Naive B cell (primary cell): ENCODE results near the gene MDFI. TPM values are rescaled to one million over a fixed set of nuclear protein-coding genes. Genes with fewer than 3 reads are reported as not detected.

Source experiments
- ATAC-seq, 2 donors: fragments of 150-1000 bp; cut with Tn5 transposase; 2 replicates each; pipeline ENCODE4 v1.10.0; 2021; ENCODE audit warnings: low read depth in 2 of 2, mild to moderate bottlenecking in 2 of 2, moderate library complexity in 2 of 2
- DNase-seq: peaks from one replicate; pipeline ENCODE4 v3.0.0; 2022
- H3K27ac Mint-ChIP-seq, 6 donors: one replicate each; pipeline ENCODE4 v1.8.0; 2020 to 2022; ENCODE audit warnings: mild to moderate bottlenecking in 6 of 6, mixed read lengths in 6 of 6, moderate library complexity in 5 of 6, inconsistent platforms in 2 of 6
- H3K27me3 Mint-ChIP-seq, 3 donors: one replicate each; pipeline ENCODE4 v1.8.0; 2021 to 2022; ENCODE audit warnings: mixed read lengths in 3 of 3, mild to moderate bottlenecking in 1 of 3
- H3K36me3 Mint-ChIP-seq, 2 donors: one replicate each; pipeline ENCODE4 v1.8.0; 2020 to 2022; ENCODE audit warnings: mixed read lengths in 2 of 2, inconsistent platforms in 1 of 2, mild to moderate bottlenecking in 1 of 2
- H3K4me1 Mint-ChIP-seq, 3 donors: one replicate each; pipeline ENCODE4 v1.8.0; 2020 to 2022; ENCODE audit warnings: mixed read lengths in 3 of 3, inconsistent platforms in 1 of 3, mild to moderate bottlenecking in 1 of 3, moderate library complexity in 1 of 3
- H3K4me3 Mint-ChIP-seq, 8 donors: one replicate each; pipeline ENCODE4 v1.8.0; 2020 to 2022; ENCODE audit warnings: mild to moderate bottlenecking in 8 of 8, mixed read lengths in 8 of 8, moderate library complexity in 8 of 8, inconsistent platforms in 2 of 8
- H3K9me3 Mint-ChIP-seq, 7 donors: one replicate each; pipeline ENCODE4 v1.8.0; 2020 to 2022; ENCODE audit warnings: mixed read lengths in 7 of 7, mild to moderate bottlenecking in 5 of 7, inconsistent platforms in 2 of 7, moderate library complexity in 1 of 7
- polyA plus RNA-seq, 6 donors: library from polyadenylated mRNA; unstranded; fragments of 300-500 nt; fragmentation: Illumina TruSeq; gene quantifications; one replicate each; pipeline ENCODE4 v1.2.3, GENCODE V29; 2021; ENCODE audit warnings: low read depth in 6 of 6

The MDFI gene
- polyA plus RNA-seq, 6 donors from 2014 or later: not detected

GRCh38 chr6:41629128-41629527 lies 9.1 kb upstream of the MDFI start:
- ATAC-seq (no peak), DNase-seq (no peak)
- H3K27me3 Mint-ChIP-seq: peaks cover 21 to 50% (median 29%) of the 10 kb centered on the region in 3 donors
- no peaks in the 10 kb centered on the region for H3K36me3 Mint-ChIP-seq
- no peak overlapping the region for H3K4me3 Mint-ChIP-seq
- H3K27ac Mint-ChIP-seq: no peak overlapping the region
- peaks cover 0 to 10% (median 9%) of the 10 kb centered on the region in 3 donors for H3K4me1 Mint-ChIP-seq
- H3K9me3 Mint-ChIP-seq: no peaks in the 10 kb centered on the region

DNA sequence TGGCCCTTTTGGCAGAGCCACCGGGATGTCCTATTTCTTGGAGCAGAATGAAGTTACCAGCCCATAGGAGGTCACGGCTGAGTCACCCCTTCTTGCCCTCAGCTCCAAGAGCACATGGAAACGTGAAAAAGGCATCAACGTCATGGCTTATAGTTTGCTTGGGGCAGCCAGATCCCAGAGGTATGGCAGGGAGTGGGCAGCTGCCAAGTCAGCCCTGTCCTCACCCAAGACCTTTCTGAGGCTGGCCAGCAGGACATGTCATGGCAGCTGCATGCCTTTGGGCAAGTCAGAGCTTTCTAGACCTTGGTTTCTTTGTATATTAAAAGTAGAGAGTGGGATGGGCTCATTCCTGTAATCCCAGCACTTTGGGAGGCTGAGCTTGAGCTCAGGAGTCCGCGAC lies 8.2 kb upstream of the MDFI start:
- no peaks in the 10 kb centered on the region for H3K9me3 Mint-ChIP-seq

DNA sequence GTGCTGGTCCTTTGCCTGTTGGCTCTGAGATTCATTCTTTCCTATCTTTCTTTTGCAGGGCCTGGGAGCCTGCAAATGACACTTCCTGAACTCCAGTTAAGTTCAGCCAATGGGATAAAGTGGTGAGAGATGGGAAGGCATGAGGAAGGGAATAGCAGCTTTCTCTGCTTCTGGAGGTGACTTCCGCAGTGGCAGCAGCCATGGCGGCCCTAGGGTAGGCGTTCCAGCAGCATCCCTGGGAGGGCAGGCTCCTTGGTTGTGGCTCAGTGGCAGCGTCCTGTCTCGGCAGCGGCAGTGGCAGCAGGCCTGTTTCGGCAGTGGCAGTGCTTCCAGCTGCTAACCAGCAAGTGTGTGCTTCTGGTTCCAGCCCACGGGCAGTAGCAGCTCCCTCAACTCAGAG lies 7.3 kb upstream of the MDFI start:
- Mint-ChIP-seq H3K9me3 (no peaks in the 10 kb centered on the region), H3K36me3 (no peaks in the 10 kb centered on the region), H3K27ac (no peak overlapping the region), H3K4me3 (no peak overlapping the region), H3K27me3 (peaks cover 38 to 61% (median 44%) of the 10 kb centered on the region in 3 donors), H3K4me1 (no peaks in the 10 kb centered on the region)
- no peak for ATAC-seq
- DNase-seq: no peak

More for the DNA sequence above, 8.2 kb upstream of the MDFI start:
- no peak for ATAC-seq
- Mint-ChIP-seq H3K4me3 (no peak overlapping the region), H3K4me1 (peaks cover 0 to 8% (median 7%) of the 10 kb centered on the region in 3 donors), H3K27ac (no peak overlapping the region), H3K27me3 (peaks cover 31 to 58% (median 38%) of the 10 kb centered on the region in 3 donors), H3K36me3 (no peaks in the 10 kb centered on the region)
- DNase-seq: no peak

DNA sequence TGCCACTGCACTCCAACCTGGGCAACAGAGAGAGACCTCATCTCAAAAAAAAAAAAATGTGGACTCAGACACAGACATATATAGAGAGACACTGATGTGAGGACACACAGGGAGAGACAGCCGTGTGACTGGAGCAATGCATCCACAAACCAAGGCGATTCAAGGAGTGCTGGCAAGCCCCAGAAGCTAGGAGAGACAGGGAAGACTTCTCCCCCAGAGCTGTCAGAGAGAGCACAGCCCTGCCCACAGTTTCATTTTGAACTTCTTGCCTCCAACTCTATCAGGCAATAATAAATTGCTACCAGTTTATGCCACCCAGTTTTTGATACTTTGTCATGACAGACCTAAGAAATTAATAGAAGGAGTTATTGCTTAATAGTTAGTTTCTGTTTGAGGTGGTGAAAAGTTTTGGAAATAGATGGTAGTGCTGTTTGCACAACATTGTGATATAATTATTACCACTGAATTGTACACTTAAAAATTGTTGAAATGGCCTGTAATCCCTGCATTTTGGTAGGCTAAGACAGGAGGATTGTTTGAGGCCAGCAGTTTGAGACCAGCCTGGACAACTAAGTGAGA lies 5.1 kb upstream of the MDFI start:
- H3K27me3 Mint-ChIP-seq: peaks cover 45 to 72% (median 51%) of the 10 kb centered on the region in 3 donors
- DNase-seq (no peak), ATAC-seq (no peak)
- H3K27ac Mint-ChIP-seq: no peak overlapping the region
- no peaks in the 10 kb centered on the region for H3K36me3 Mint-ChIP-seq
- peaks cover under 1 to 11% (median 6%) of the 10 kb centered on the region in 3 donors for H3K4me1 Mint-ChIP-seq
- H3K4me3 Mint-ChIP-seq: no peak overlapping the region
- no peaks in the 10 kb centered on the region for H3K9me3 Mint-ChIP-seq

DNA sequence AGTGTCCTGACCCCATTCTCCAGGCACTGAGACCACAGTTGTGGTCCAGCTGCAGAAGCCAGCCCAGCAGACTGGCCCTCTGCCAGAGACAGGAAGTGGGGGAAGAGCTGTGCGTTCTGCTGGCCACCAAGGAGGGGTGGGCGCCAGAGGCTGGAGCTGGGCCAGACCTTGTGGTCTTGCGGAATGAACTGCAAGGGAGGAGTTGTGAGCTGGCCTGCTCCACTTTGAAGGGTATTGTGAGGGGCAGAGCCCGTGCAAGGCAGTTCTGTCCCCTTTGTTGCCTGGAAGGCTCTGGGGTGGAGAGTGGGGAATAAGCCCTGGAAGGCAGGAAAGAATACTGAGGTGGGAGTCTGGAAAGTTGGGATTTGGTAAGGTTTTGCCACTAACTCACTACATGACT lies 3.6 kb upstream of the MDFI start:
- H3K4me3 Mint-ChIP-seq: peak overlapping the region in 1 of 8 donors; percentile 34
- H3K9me3 Mint-ChIP-seq: no peaks in the 10 kb centered on the region
- peaks cover 50 to 80% (median 60%) of the 10 kb centered on the region in 3 donors for H3K27me3 Mint-ChIP-seq
- H3K27ac Mint-ChIP-seq: peak overlapping the region in 1 of 6 donors; percentile 91
- peaks cover 6 to 21% (median 7%) of the 10 kb centered on the region in 3 donors for H3K4me1 Mint-ChIP-seq
- ATAC-seq: no peak
- DNase-seq: no peak
- H3K36me3 Mint-ChIP-seq: no peaks in the 10 kb centered on the region

- Mint-ChIP-seq H3K9me3 (no peaks in the 10 kb centered on the region), H3K27me3 (peaks cover 57 to 83% (median 66%) of the 10 kb centered on the region in 3 donors), H3K4me1 (peaks cover 6 to 25% (median 7%) of the 10 kb centered on the region in 3 donors), H3K36me3 (no peaks in the 10 kb centered on the region), H3K27ac (no peak overlapping the region), H3K4me3 (no peak overlapping the region)
- ATAC-seq (no peak), DNase-seq (no peak)
Observed at GRCh38 chr6:41635365-41635764, 2.9 kb upstream of the MDFI start.

DNA sequence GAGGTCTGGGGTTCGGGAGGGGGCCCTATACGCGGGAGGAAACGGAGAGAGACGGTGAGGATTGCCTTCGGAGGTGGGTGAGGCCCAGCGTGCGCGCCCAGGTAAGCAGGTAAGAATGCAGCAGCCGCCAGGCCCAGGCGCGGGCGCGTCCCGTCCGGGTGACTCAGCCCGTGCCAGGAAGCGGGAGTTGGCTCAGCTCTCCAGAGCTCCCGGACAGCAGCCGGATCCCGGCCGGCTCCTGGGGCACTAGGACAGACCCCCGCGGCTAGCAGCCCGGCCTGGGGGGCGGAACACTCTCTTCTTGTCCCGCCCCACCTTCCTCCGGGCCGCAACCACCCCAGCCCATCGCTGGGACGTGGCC lies 1.5 kb upstream of the MDFI start:
- Mint-ChIP-seq H3K27ac (no peak overlapping the region), H3K4me3 (peak overlapping the region in 6 of 8 donors; percentile 36 to 88 (median 64)), H3K36me3 (no peaks in the 10 kb centered on the region), H3K27me3 (peaks cover 64 to 91% (median 74%) of the 10 kb centered on the region in 3 donors), H3K9me3 (no peaks in the 10 kb centered on the region), H3K4me1 (peaks cover 6 to 25% (median 7%) of the 10 kb centered on the region in 3 donors)
- ATAC-seq: no peak
- DNase-seq: no peak

DNA sequence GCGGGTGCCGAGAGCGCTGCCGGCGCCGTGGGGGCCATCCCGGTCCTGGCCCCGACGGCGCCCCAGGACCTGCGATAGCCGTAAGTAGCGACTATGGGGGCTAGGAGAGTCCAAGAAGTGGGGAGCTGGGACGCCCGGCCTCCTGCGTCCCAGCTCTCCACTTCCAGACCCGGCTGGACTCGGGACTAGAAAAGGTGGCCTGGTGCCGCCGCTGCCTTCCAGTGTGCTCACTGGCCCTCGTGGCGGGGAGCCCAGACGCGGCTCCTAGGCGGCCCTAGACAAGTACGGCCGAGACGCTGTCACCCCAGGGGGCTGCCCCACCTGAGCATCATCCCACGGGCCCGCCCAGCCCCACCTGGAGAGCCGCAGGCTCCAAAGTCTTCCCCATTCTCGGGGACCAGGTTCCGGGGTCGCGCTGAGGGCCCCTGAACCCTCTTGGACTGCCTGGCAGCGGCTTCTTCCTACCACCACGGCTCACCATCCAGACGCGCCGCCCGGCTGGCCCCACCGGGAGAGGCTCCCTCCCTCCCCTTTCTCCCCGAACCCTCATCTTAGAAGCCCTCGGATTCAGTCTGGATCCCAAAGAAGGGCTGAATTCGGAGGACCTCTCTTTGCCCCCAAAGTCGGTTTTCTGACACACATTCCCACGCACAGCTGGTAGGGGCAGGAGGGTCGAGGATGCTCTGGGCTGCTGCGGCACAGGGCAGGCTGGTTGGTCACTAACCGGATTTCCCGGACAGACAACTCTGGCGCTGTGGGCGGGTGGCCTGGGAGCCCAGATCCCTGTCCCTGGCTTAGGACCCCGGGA lies 870 bp upstream of the MDFI start:
- Mint-ChIP-seq H3K27ac (no peak overlapping the region), H3K27me3 (peaks cover 67 to 91% (median 74%) of the 10 kb centered on the region in 3 donors), H3K4me1 (peaks cover 6 to 25% (median 7%) of the 10 kb centered on the region in 3 donors), H3K4me3 (peak overlapping the region; percentile 69 to 90 (median 84)), H3K36me3 (no peaks in the 10 kb centered on the region), H3K9me3 (no peaks in the 10 kb centered on the region)
- ATAC-seq (no peak), DNase-seq (no peak)

DNA sequence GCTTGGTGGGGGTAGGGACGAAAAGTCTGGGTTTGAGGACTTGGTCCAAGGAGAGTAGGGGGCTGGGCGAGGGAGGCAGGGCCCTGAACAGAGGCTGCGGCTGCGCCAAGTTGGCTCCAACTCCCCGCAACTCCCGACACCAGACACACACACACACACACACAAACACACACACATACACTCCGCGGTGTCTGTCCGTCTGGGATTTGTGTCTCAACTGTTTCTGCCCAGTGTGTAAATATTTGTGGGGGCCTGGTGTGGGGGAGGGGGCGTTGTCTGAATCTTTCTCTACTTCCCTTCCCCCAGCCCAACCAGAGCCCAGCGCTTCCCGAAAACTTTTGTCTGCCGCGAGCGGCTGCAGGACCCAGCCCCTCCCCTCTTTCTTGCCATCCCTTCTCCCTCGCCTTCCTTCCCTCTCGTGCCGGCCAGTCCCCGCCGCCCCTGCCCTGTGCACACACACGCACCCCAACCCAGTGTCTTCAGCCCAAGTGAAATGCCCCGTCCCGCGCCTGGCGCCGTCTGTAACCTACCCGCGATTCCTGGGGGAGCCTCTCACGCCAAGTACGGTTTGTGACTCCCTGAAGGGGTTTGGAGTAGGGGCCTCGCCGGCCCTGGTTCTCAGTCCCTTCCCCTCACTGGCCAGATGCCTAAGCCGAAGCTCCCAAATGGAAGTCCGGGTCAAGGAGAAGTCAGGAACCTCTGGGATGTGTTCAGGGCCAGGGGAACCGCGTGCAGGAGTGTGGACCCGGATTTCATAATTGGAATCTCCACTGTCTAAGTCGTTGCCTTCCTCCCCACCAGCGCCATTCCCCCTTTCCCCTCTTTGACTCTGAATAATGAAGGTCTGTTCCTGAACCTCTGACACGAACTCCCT lies 904 bp downstream of the MDFI start:
- Mint-ChIP-seq H3K27me3 (peaks cover 55 to 84% (median 78%) of the 10 kb centered on the region in 3 donors), H3K4me1 (peaks cover 6 to 25% (median 7%) of the 10 kb centered on the region in 3 donors), H3K36me3 (no peaks in the 10 kb centered on the region), H3K4me3 (peak overlapping the region; percentile 33 to 80 (median 66)), H3K27ac (peak overlapping the region in 1 of 6 donors; percentile 90), H3K9me3 (no peaks in the 10 kb centered on the region)
- ATAC-seq (no peak), DNase-seq (no peak)

DNA sequence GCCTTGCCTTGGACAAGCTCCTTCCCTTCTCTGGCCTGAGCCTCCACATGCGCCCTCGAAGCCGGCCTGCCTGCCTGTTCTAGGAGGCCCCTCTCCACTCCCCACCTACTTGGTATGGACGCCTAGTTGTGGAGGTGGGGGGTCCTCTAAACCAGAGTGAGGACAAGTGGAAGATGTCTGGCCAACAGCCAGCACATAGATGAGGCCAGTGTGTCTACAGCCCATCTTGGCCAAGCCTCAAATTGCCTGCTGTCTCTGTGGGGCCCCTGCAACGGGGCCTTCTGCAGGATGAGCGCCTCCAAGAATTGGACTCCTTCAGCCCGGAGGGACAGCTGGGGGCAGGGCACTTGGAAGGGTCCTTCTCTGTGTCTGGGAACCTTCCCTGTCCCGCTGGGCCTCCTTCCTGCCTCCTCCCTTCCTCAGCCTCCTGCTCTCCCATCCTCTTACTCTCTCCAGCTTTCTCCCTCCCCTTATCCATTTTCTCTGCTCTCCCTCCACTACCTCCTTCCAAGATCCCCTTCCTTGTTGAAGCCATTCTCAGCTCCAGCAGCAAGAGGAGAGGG lies 1.6 kb downstream of the MDFI start:
- Mint-ChIP-seq H3K27me3 (peaks cover 51 to 82% (median 78%) of the 10 kb centered on the region in 3 donors), H3K36me3 (no peaks in the 10 kb centered on the region), H3K27ac (peak overlapping the region in 1 of 6 donors; percentile 90), H3K4me3 (peak overlapping the region in 6 of 8 donors; percentile 3 to 80 (median 58)), H3K4me1 (peaks cover 6 to 25% (median 7%) of the 10 kb centered on the region in 3 donors), H3K9me3 (no peaks in the 10 kb centered on the region)
- DNase-seq (no peak), ATAC-seq (no peak)

- H3K9me3 Mint-ChIP-seq: no peaks in the 10 kb centered on the region
- peak overlapping the region in 1 of 6 donors; percentile 30 for H3K27ac Mint-ChIP-seq
- H3K4me1 Mint-ChIP-seq: peaks cover 6 to 25% (median 7%) of the 10 kb centered on the region in 3 donors
- H3K4me3 Mint-ChIP-seq: peak overlapping the region in 2 of 8 donors; percentile 19 to 80
- no peaks in the 10 kb centered on the region for H3K36me3 Mint-ChIP-seq
- peaks cover 46 to 82% (median 78%) of the 10 kb centered on the region in 3 donors for H3K27me3 Mint-ChIP-seq
- DNase-seq: no peak
- ATAC-seq: no peak
Observed at GRCh38 chr6:41640426-41640825, 2.2 kb downstream of the MDFI start.

DNA sequence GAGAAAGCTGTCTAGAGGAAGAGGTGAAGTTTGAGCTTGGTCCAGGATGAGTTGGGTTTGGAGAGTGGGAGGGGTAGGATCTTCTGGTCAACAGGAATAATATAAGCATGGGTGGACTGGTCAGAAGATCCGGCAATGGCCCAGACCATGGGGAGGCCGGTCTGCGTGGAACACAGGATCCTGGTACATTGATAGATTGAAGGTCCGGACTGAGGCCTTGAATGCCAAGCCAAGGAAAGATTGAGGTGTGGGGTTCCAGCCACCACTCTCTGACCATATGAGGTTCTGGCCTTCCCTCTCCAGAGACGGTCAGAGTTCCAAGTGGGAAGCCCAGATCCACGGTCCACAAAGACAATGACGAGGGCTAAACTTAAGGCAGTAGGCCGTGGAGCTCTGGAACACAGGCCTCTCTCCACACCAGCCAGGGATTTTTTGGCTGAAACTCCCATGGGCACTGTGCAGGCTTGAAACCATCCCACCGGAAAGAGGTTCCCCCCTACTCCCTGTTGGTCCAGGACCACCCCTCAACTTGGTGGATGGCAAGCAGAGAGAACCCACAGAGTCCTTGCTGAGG lies 3.2 kb downstream of the MDFI start:
- no peak for ATAC-seq
- H3K4me3 Mint-ChIP-seq: peak overlapping the region in 1 of 8 donors; percentile 57
- DNase-seq: no peak
- peaks cover 40 to 83% (median 81%) of the 10 kb centered on the region in 3 donors for H3K27me3 Mint-ChIP-seq
- H3K9me3 Mint-ChIP-seq: no peaks in the 10 kb centered on the region
- no peak overlapping the region for H3K27ac Mint-ChIP-seq
- H3K4me1 Mint-ChIP-seq: peaks cover 6 to 23% (median 7%) of the 10 kb centered on the region in 3 donors
- no peaks in the 10 kb centered on the region for H3K36me3 Mint-ChIP-seq
